HG03103 (cell line): ENCODE data around the gene RUVBL1.
A peak's percentile ranks its signal among the peaks of the same experiment; 100 is the strongest.

Source experiments
- ATAC-seq: cut with Tn5 transposase; IDR thresholded peaks from one replicate; pipeline ENCODE4 v1.9.1; 2021; ENCODE audit warnings: low read depth; ENCODE audit not compliant: unreplicated experiment

The RUVBL1 gene

GRCh38 chr3:128143496-128143895, 19.9 kb upstream of the RUVBL1 start:
- ATAC-seq: no peak

- no peak for ATAC-seq
Measured at GRCh38 chr3:128133273-128133883, 9.8 kb upstream of the RUVBL1 start.

DNA sequence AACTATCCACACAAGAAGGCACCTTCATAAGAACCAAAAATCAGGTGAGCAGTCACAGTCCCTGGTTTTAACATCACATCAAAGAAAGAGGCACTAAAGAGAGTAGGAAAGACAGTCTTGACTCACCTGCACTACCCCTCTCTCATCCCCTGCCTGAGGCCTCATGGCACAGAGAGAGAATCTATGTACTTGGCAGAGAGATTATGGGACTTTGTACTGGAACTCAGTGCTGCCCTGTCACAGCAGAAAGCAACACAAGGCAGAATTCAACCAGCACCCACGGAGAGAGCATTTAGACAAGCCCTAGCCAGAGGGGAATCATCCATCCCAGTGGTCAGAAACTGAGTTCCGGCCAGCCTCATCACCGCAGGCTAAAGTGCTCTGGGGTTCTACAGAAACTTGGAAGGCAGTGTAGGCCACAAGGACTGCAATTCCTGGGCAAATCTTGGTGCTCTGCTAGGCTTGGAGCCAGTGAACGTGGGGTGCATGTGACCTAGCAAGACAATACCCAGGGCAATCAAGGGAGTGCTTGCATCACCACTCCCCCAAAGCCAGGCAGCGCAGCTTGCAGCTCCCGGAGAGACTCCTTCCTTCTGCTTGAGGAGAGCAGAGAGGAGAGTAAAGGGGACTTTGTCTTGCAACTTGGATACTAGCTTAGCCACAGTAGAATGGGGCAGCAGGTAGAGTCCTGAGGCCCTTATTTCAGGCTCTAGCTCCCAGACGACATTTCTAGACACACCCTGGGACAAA, 8.5 kb upstream of the RUVBL1 start:
- ATAC-seq: no peak

GRCh38 chr3:128128251-128128650, 4.6 kb upstream of the RUVBL1 start:
- ATAC-seq: no peak

GRCh38 chr3:128127236-128127635, 3.6 kb upstream of the RUVBL1 start:
- ATAC-seq: no peak

DNA sequence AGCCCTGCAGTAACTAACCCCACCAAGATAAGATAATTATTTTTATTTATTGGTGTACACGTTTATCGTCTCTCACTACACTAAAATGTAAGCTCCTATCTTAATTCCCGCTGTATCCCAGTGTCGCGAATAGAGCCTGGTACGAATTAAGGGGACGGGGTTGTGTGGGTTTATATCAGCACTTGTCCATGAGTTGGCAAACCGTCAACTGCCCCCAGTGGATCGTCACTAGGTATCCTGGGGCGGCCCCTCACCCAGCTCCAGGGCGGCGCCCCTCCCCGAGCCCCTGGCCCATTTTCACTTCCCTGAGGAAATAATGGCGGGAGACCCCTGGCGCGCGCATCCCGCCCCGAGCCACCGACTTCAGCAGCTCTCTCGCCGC, 465 bp downstream of the RUVBL1 start:
- no peak for ATAC-seq

- no peak for ATAC-seq
Measured at GRCh38 chr3:128122013-128122412, 1.6 kb downstream of the RUVBL1 start.

- peak; percentile 74 for ATAC-seq
Measured at GRCh38 chr3:128113817-128114794, 9.5 kb downstream of the RUVBL1 start.

GRCh38 chr3:128112357-128112968, 11.1 kb downstream of the RUVBL1 start:
- ATAC-seq: no peak

- no peak for ATAC-seq
Measured at GRCh38 chr3:128111147-128111546, 12.5 kb downstream of the RUVBL1 start.

DNA sequence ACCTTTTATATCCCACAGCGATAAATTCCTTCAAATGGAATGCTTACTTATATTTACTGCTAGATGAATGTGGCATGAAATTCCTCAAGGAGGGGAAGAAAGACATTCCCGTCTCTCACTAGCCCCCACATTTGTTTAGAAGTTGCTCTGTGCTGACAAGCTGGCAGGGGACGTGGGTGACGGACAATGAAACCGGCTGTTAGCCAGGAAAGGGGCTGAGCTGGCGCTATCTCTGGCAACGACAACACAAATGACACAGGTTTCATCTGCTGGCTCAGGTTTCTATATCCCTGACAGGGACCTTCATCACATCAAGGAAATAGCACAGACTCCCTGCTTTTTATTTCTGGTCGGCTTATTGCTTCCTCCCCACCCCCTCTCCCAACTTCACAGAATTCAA, 15.8 kb downstream of the RUVBL1 start:
- ATAC-seq: no peak

DNA sequence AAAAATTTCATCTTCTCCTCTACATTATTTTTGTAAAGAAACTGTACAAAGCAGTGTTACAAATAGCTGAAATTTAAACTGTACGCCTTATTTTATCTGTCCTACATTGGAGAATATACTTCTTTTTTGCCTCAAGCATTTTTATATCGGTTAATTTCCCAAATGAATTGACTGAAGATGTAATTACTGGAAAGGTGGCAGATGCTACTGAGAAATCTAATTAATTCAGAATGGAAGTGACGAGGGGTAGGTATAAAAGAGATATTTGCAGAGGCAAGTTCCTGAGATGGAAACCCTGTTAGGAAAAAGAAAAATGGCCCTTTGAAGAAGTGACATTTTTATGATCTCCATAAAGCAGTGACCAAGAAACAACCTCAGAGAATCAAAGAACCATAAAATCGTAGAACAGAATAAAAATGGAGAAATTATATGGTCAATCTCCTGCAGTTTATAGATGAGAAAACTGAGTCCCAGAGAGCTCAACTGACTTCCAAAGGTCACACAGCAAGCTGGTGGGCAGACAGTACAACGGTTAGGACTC, 20.4 kb downstream of the RUVBL1 start:
- ATAC-seq: no peak

- ATAC-seq: no peak
Measured at GRCh38 chr3:128100638-128101037, 23.0 kb downstream of the RUVBL1 start.

DNA sequence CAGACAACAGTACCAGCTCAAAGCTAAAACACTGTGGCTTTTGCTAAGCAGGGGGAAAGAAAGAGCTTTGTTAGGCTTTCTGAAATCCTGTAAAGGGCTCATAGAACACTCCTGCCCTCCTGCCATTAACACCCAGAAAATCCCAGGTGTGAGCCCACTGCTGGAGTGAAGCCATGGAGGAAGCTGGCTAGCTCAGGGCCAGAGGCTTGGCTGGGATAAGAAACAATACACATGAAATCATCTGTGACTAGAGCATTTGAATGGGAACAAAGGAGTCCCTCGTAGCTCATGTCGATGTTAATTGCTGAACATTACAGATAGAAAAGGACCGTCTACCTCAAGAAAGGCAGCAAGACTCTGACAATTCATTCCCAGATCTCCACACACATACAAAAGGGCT, 23.5 kb downstream of the RUVBL1 start:
- ATAC-seq: no peak

DNA sequence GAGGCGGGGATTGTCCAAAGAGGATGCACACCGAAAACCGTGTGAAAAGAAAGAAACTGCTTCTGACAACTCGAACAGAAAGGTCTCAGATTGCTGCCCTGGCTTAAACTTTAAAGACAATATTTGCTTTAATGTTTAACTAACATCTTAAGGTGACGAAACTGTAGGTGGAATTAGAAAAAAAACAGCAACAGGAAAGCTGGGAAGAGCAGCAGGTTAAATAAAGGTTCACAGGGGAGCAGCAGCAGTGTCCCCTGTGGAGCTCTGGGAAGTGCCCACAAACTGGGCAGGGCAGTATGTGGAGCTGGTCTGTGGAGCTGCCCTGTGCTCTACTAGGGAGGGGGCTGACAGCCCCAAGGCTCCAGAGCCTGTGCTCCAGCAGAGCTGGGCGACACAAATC, 25.4 kb downstream of the RUVBL1 start:
- no peak for ATAC-seq

DNA sequence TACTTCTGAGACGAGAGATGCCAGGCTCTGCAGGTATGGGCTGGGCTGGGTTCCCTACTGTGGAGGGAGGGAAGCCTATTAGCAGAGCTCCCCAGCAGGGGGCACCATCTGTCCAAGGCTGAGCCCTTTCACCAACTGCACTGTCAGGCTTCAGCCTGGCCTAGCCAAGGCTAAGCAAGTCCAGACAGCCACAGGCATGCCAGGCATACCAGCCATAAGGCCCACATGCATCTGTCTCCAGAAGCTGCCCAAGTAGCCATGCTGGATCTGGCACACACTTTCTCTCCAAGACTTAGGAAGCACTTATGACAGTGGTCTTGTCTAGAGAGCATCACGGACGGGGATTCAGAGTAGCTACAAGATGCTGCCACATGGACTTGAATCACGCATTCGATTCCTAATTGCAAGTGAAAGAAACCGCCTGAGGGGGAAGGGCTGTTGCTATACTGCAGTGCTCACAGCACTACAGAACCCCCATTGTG, 28.3 kb downstream of the RUVBL1 start:
- peak; percentile 71 for ATAC-seq

DNA sequence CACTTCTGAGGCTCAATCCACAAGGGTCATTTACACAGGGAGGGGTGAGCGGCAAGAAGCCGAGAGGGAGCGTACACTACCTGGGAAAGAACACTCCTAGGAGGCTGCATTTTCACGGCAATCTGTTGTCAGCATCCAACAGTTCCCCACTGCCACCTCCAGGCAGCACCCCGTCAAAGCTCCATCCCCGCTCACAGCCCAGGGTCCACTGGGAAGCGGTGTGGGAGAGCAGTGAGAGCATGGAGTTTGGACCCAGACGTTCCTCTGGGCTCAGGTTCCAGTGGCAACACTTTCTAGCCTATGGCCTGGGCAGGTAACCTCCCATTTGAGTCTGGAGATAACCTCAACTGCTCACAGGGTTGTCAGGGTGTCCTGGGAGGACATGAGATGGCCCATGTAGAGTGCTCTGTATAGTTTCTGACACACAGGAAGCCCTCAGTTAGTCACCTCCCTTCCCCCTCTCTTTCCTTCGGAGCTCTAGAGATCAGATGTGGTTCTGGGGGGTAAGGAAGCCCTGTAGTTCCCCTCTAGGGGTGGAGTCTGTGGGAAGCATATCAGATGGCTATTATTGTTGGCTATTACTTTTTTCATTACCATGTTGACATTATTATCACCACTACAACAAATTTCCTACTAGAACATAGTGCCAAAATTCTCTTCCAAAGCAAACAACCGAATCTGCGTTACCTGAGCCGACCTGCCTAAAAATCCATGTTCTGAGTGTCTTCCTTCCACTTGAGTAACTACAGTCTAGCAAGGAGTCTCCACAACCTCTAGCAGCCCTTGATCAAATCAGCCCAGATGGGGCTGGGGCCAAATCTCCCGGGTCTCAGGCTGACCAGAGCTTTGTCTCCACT, 29.1 kb downstream of the RUVBL1 start:
- ATAC-seq: no peak

DNA sequence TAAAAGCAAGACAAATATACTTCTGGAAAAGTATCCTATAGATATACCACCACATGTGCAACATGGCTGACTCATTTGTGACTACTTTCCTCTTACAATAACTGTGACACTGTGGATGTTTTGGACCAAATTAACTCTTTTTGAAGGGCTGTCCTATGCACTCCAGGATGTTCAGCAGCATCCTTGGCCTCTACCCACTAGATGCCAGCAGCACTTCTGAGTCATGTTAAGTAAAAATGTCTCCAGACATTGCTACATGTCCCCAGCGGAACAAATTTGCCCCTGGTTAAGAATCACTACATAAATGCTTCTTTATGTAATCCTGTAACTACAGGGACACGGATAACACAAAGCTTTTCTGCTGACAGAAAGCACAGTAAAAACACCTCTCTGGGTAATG, 32.0 kb downstream of the RUVBL1 start:
- no peak for ATAC-seq

- ATAC-seq: no peak
Measured at GRCh38 chr3:128089135-128089534, 34.5 kb downstream of the RUVBL1 start.

GRCh38 chr3:128084675-128085021, 39.0 kb downstream of the RUVBL1 start:
- ATAC-seq: no peak
